Neutrophil (primary cell): ENCODE measurements around the gene NFKBIL1.
A peak's percentile ranks its signal among the peaks of the same experiment; 100 is the strongest.

Experiments used
- H3K27ac ChIP-seq: fragments of 200-600 bp; sonication (generic); 2 replicates; pipeline ENCODE4 v1.5.1; 2016; ENCODE audit warnings: mild to moderate bottlenecking, moderate library complexity
- H3K27me3 ChIP-seq: fragments of 200-600 bp; sonication (generic); 2 replicates; pipeline ENCODE4 v1.6.0; 2016; ENCODE audit warnings: mild to moderate bottlenecking
- H3K36me3 ChIP-seq: fragments of 200-600 bp; sonication (generic); 2 replicates; pipeline ENCODE4 v1.5.1; 2017
- H3K4me1 ChIP-seq, 2 experiments: fragments of 200-600 bp in 1 of 2; sonication (generic) in 1 of 2; 1 replicate in 1 of 2; 2 replicates in 1 of 2; pipeline versions ENCODE4 v1.5.1 to v1.6.1; 2013 to 2016; ENCODE audit warnings: low read depth in 1 of 2, low read length in 1 of 2, mild to moderate bottlenecking in 1 of 2, moderate library complexity in 1 of 2; ENCODE audit not compliant: control insufficient read depth in 1 of 2, insufficient read depth in 1 of 2
- H3K4me3 ChIP-seq, 2 experiments: fragments of 200-600 bp in 1 of 2; sonication (generic) in 1 of 2; 1 replicate in 1 of 2; 2 replicates in 1 of 2; pipeline ENCODE4 v1.5.1; 2013 to 2016; ENCODE audit warnings: low read depth in 1 of 2, low read length in 1 of 2, mild to moderate bottlenecking in 1 of 2, moderate library complexity in 1 of 2
- H3K9me3 ChIP-seq: fragments of 200-600 bp; sonication (generic); 2 replicates; pipeline ENCODE4 v1.5.1; 2016
- TF ChIP-seq, protein P1 (sequence below): fragments of 200-600 bp; sonication (generic); IDR thresholded peaks from 2 replicates; pipeline ENCODE4 v1.5.1; 2016; ENCODE audit warnings: antibody characterized with exemption

NFKBIL1 gene

GRCh38 chr6:31538805-31539400 lies 8.5 kb upstream of the NFKBIL1 start:
- Histone ChIP-seq H3K4me1 (peaks cover 32 to 42% of the 10 kb centered on the region in 2 experiments), H3K27ac (peak overlapping the region; percentile 1), H3K27me3 (no peaks in the 10 kb centered on the region), H3K4me3 (no peak overlapping the region), H3K9me3 (no peaks in the 10 kb centered on the region), H3K36me3 (peaks cover 64% of the 10 kb centered on the region)
- TF ChIP-seq, protein P1, sequence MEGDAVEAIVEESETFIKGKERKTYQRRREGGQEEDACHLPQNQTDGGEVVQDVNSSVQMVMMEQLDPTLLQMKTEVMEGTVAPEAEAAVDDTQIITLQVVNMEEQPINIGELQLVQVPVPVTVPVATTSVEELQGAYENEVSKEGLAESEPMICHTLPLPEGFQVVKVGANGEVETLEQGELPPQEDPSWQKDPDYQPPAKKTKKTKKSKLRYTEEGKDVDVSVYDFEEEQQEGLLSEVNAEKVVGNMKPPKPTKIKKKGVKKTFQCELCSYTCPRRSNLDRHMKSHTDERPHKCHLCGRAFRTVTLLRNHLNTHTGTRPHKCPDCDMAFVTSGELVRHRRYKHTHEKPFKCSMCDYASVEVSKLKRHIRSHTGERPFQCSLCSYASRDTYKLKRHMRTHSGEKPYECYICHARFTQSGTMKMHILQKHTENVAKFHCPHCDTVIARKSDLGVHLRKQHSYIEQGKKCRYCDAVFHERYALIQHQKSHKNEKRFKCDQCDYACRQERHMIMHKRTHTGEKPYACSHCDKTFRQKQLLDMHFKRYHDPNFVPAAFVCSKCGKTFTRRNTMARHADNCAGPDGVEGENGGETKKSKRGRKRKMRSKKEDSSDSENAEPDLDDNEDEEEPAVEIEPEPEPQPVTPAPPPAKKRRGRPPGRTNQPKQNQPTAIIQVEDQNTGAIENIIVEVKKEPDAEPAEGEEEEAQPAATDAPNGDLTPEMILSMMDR = no peak

GRCh38 chr6:31540640-31541039 lies 6.8 kb upstream of the NFKBIL1 start:
- Histone ChIP-seq H3K9me3 (no peaks in the 10 kb centered on the region), H3K36me3 (peaks cover 47% of the 10 kb centered on the region), H3K27me3 (no peaks in the 10 kb centered on the region), H3K4me1 (peaks cover 32 to 42% of the 10 kb centered on the region in 2 experiments), H3K27ac (peak overlapping the region; percentile 97), H3K4me3 (peak overlapping the region; percentile 90 to 93)
- TF ChIP-seq, protein P1 = no peak

- peaks cover 41% of the 10 kb centered on the region for H3K36me3 ChIP-seq
- TF ChIP-seq, protein P1 = no peak
- H3K4me3 ChIP-seq = peak overlapping the region; percentile 90 to 93
- peaks cover 32 to 44% of the 10 kb centered on the region in 2 experiments for H3K4me1 ChIP-seq
- H3K27me3 ChIP-seq = no peaks in the 10 kb centered on the region
- H3K9me3 ChIP-seq = no peaks in the 10 kb centered on the region
- peak overlapping the region; percentile 97 for H3K27ac ChIP-seq
These were observed 6.2 kb upstream of the NFKBIL1 start for GRCh38 chr6:31541059-31541657.

DNA sequence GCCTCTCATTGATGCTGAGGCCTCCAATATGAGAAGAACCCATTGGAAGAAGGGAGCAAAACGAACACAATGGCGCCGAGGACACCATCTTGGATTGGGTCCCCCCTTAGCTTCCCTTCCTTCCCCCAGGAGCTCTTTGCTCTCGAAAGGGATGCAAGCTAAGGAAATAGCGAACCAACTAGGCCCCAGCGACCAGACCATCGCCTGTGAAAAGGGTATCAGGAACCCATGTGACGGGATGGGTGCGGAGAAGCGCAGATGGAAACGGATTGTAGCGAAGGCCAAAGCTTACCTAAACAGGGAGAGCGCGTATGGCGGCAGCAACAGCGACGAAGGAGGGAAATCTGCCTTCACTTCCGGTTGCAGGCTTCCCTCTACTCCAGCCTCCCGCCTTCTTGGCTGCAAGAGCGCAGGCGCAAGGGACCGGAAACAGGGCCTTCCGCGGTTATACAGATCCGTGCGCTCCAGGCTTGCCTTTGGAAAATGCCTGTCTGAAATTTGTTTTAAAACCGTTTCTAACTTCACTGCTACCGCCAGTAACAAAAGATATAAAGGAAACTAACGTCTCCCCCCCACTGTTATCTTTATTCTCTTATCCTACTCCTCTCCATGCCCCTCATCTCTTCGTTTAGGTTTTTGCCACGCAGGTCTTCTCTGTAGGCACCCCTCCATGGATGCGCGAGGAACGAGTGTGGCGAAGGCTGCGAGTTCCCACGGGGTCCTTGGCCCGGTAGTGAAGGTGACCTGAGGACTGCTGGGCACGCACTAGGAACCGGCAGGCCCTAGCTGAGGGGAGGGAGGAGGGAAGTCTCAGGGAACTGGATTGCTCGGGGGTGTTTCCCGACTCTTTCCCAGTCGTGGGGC lies 5.5 kb upstream of the NFKBIL1 start, which contains the start of gene DDX39B:
TSS of gene DDX39B (minus strand) at position 346 of the 864 bp plus-strand sequence. CDS start 1,471 bp downstream, outside the sequence.
- no peaks in the 10 kb centered on the region for H3K9me3 ChIP-seq
- H3K4me3 ChIP-seq = peak within 1 kb of the TSS; percentile 90 to 93
- H3K27ac ChIP-seq = peak within 1 kb of the TSS; percentile 97
- H3K27me3 ChIP-seq = no peaks in the 10 kb centered on the region
- H3K4me1 ChIP-seq = peaks cover 39 to 51% of the 10 kb centered on the region in 2 experiments
- peaks cover 34% of the 10 kb centered on the region for H3K36me3 ChIP-seq
- TF ChIP-seq, protein P1 = peak; percentile 42

GRCh38 chr6:31543639-31544038 lies 3.8 kb upstream of the NFKBIL1 start:
- no peak overlapping the region for H3K4me3 ChIP-seq
- H3K27ac ChIP-seq = peak overlapping the region; percentile 97
- H3K27me3 ChIP-seq = no peaks in the 10 kb centered on the region
- peaks cover 17% of the 10 kb centered on the region for H3K36me3 ChIP-seq
- TF ChIP-seq, protein P1 = no peak
- H3K9me3 ChIP-seq = no peaks in the 10 kb centered on the region
- peaks cover 56 to 66% of the 10 kb centered on the region in 2 experiments for H3K4me1 ChIP-seq
